Gastrocnemius medialis (tissue), 4 donors: ENCODE measurements around the gene TERT.

Experiments used
- POLR2A ChIP-seq, 2 donors: fragments of 450-650 bp; IDR thresholded peaks; one replicate each; pipeline ENCODE4 v1.6.1; 2017; ENCODE audit warnings: antibody characterized with exemption in 2 of 2, mild to moderate bottlenecking in 2 of 2, moderate library complexity in 2 of 2
- TF ChIP-seq, protein P1 (sequence below), 5 experiments: fragments of 450-650 bp in 3 of 5; fragments of 200-600 bp in 2 of 5; sonication (generic) in 2 of 5; IDR thresholded peaks in 4 of 5; conservative IDR thresholded peaks in 1 of 5; 1 replicate in 4 of 5; 2 replicates in 1 of 5; pipeline ENCODE4 v1.5.1; 2016 to 2019; ENCODE audit warnings: antibody characterized with exemption in 5 of 5, mild to moderate bottlenecking in 3 of 5, moderate library complexity in 3 of 5

DNA sequence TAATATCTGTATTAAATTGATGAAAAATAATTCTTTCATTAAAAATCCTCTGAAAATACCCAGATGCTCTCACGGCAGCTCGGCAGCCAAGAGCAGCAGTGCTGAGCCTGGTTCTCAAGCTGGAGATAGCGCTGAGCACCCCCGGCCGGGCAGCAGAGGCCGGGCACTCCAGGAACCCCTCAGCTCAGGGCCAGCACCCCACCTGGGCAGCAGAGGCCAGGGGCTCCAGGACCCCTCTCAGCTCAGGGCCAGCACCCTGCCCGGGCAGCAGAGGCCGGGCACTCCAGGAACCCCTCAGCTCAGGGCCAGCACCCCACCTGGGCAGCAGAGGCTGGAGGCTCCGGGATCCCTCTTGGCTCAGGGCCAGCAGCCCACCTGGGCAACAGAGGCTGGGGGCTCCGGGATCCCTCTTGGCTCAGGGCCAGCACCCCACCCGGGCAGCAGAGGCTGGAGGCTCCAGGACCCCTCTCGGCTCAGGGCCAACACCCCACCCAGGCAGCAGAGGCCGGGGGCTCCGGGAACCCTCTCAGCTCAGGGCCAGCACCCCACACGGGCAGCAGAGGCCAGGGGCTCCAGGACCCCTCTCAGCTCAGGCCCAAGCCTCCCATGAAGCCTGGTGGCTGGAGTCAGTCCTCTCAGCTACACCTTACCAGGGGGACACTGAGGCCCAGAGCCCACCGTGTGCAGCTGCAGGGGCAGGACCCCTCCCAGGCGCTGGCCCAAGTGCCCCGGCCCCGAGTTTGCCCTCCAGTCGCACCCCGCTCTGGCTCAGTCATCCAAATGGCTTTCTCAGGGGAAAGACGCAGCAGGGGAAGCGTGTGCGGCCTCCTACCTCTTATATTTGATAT lies 28.3 kb upstream of the TERT start:
- TF ChIP-seq, protein P1, sequence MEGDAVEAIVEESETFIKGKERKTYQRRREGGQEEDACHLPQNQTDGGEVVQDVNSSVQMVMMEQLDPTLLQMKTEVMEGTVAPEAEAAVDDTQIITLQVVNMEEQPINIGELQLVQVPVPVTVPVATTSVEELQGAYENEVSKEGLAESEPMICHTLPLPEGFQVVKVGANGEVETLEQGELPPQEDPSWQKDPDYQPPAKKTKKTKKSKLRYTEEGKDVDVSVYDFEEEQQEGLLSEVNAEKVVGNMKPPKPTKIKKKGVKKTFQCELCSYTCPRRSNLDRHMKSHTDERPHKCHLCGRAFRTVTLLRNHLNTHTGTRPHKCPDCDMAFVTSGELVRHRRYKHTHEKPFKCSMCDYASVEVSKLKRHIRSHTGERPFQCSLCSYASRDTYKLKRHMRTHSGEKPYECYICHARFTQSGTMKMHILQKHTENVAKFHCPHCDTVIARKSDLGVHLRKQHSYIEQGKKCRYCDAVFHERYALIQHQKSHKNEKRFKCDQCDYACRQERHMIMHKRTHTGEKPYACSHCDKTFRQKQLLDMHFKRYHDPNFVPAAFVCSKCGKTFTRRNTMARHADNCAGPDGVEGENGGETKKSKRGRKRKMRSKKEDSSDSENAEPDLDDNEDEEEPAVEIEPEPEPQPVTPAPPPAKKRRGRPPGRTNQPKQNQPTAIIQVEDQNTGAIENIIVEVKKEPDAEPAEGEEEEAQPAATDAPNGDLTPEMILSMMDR (IDR thresholded peaks at IDR 0.05 in 4 of 5, conservative IDR thresholded peaks at IDR 0.05 in 1 of 5) = no peak
- no peak for TF ChIP-seq POLR2A (IDR thresholded peaks at IDR 0.05)
